Transverse colon (tissue), 4 donors: Measurements from ENCODE around the gene NAIP. TPM values are rescaled to one million over a fixed set of nuclear protein-coding genes. Genes with fewer than 3 reads are reported as not detected.
"Not testable (repeated sequence)": the region's sequence is repeated elsewhere in the genome, so short reads cannot be mapped to it uniquely, and the experiment has no call there.

ENCODE experiments used
- DNase-seq: peaks from one replicate; pipeline ENCODE4 v3.0.0-alpha.2; 2019
- H3K27ac ChIP-seq, 4 donors: fragments of 200-600 bp; sonication (generic); 2 replicates each; pipeline ENCODE4 v1.5.1; 2016 to 2018; ENCODE audit warnings: inconsistent platforms in 4 of 4
- H3K27me3 ChIP-seq: fragments of 200-600 bp; sonication (generic); 2 replicates; pipeline ENCODE4 v1.5.1; 2017; ENCODE audit warnings: inconsistent platforms
- H3K36me3 ChIP-seq, 4 donors: fragments of 200-600 bp; sonication (generic); 2 replicates each; pipeline ENCODE4 v1.5.1; 2017 to 2019; ENCODE audit warnings: inconsistent platforms in 4 of 4
- H3K4me1 ChIP-seq, 4 donors: fragments of 200-600 bp; sonication (generic); 2 replicates each; pipeline ENCODE4 v1.5.1; 2017 to 2020; ENCODE audit warnings: inconsistent platforms in 4 of 4
- H3K4me3 ChIP-seq, 4 donors: fragments of 200-600 bp; sonication (generic); 1 replicate in 1 of 4; 2 replicates in 3 of 4; pipeline versions ENCODE4 v1.5.1 to v1.6.1; 2017 to 2019; ENCODE audit warnings: inconsistent platforms in 4 of 4
- H3K9me3 ChIP-seq, 2 donors: fragments of 200-600 bp; sonication (generic); 2 replicates each; pipeline ENCODE4 v1.5.1; 2017 to 2019; ENCODE audit warnings: inconsistent platforms in 2 of 2
- EP300 ChIP-seq: sonication (generic); formaldehyde crosslinking; IDR thresholded peaks from one replicate; pipeline ENCODE4 v1.6.1; 2017; ENCODE audit warnings: antibody characterized with exemption, low read depth
- POLR2A ChIP-seq: fragments of 450-650 bp; IDR thresholded peaks from one replicate; pipeline ENCODE4 v1.6.1; 2016; ENCODE audit warnings: antibody characterized with exemption, mild to moderate bottlenecking, moderate library complexity
- POLR2AphosphoS5 ChIP-seq, 3 donors: sonication (generic); formaldehyde crosslinking; IDR thresholded peaks; one replicate each; pipeline ENCODE4 v1.6.1; 2016; ENCODE audit warnings: antibody characterized with exemption in 3 of 3
- WGBS, 2 donors: methylation state at CpG; one replicate each; pipeline ENCODE4 v1.1.5; 2018; ENCODE audit warnings: low coverage in 1 of 2; 5-methylcytosine and 5-hydroxymethylcytosine counted together
- in situ Hi-C, 4 donors: fragments of 200-750 bp; cut with MboI; loops; one replicate each; pipeline versions ENCODE4 v1.15.0 to v1.15.1; 2017; ENCODE audit warnings: low sequenced_read_pairs in 3 of 4, low pct_ligation_motif_present in 1 of 4, low pct_unique_long_range_greater_than_20kb in 1 of 4
- intact Hi-C: fragments of 100-400 bp; cut with DNase I; formaldehyde crosslinking; loops from one replicate; pipeline ENCODE4 v1.15.1; 2023; ENCODE audit warnings: low total_unique reads
- total RNA-seq, 4 donors: library from RNA; depleted of rRNA; stranded (reverse); fragments of >200 nt; gene quantifications; one replicate each; pipeline ENCODE4 v1.1.0, GENCODE V29; 2016
- TF ChIP-seq, protein P1 (sequence below), 5 experiments: fragments of 200-600 bp in 3 of 5; fragments of 450-650 bp in 2 of 5; sonication (generic) in 3 of 5; IDR thresholded peaks; 1 replicate in 2 of 5; 2 replicates in 3 of 5; pipeline ENCODE4 v1.5.1; 2016 to 2017; ENCODE audit warnings: antibody characterized with exemption in 5 of 5, inconsistent platforms in 3 of 5, mild to moderate bottlenecking in 2 of 5, moderate library complexity in 1 of 5

The NAIP gene
- total RNA-seq, 4 donors from 2014 or later: 21.3 to 33.5 (median 24.7) TPM

DNA sequence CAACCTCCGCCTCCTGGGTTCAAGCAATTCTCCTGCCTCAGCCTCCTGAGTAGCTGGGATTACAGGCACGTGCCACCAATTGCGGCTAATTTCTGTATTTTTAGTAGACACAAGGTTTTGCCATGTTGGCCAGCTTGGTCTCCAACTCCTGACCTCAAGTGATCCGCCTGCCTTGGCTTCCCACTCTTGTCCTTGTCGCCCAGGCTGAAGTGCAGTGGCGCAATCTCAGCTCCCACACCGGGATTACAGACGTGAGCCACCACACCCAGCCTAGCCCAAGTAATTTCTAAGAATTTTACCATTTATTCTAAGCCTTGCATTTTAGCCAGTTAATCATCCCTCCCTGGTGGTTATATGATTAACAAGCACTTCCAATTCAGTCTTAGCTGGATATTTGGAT, 11.0 kb downstream of the NAIP start:
- TF ChIP-seq POLR2AphosphoS5 (IDR thresholded peaks at IDR 0.05) (no peak), POLR2A (no peak), EP300 (no peak)
- TF ChIP-seq, protein P1, sequence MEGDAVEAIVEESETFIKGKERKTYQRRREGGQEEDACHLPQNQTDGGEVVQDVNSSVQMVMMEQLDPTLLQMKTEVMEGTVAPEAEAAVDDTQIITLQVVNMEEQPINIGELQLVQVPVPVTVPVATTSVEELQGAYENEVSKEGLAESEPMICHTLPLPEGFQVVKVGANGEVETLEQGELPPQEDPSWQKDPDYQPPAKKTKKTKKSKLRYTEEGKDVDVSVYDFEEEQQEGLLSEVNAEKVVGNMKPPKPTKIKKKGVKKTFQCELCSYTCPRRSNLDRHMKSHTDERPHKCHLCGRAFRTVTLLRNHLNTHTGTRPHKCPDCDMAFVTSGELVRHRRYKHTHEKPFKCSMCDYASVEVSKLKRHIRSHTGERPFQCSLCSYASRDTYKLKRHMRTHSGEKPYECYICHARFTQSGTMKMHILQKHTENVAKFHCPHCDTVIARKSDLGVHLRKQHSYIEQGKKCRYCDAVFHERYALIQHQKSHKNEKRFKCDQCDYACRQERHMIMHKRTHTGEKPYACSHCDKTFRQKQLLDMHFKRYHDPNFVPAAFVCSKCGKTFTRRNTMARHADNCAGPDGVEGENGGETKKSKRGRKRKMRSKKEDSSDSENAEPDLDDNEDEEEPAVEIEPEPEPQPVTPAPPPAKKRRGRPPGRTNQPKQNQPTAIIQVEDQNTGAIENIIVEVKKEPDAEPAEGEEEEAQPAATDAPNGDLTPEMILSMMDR (IDR thresholded peaks at IDR 0.05): no peak
- DNase-seq: no peak
- intact Hi-C loops: no loop called here
- in situ Hi-C loops: no loop called here
- Histone ChIP-seq H3K36me3 (no peaks in the 10 kb centered on the region), H3K27me3 (no peaks in the 10 kb centered on the region), H3K4me3 (no peak overlapping the region), H3K27ac (no peak overlapping the region), H3K9me3 (no peaks in the 10 kb centered on the region), H3K4me1 (no peaks in the 10 kb centered on the region)
- 92 to 94% methylated on average over 3 to 8 of the region's 8 CpGs for WGBS, 2 donors

DNA sequence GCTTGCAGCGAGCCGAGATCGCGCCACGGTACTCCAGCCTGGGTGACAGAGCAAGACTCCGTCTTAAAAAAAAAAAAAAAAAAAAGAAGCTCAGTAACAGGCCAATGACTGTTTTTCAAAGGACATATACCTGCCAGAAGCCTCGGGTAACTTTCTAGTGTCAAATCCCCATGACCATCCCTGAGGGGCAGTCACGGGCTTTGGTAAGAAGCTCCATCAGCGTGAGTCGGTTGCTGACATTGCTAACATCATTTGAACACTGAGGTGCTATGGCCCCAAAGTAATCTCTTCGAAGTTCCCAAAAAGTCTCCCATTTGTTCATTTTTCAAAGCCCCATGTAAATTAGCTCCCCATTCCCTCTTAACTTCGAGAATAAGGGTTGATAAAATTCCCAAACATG, 11.6 kb downstream of the NAIP start:
- Histone ChIP-seq H3K36me3 (no peaks in the 10 kb centered on the region), H3K27me3 (no peaks in the 10 kb centered on the region), H3K4me1 (no peaks in the 10 kb centered on the region), H3K4me3 (no peak overlapping the region), H3K9me3 (no peaks in the 10 kb centered on the region), H3K27ac (no peak overlapping the region)
- WGBS, 2 donors: 30 to 86% methylated on average over 1 to 12 of the region's 12 CpGs
- TF ChIP-seq, protein P1 (IDR thresholded peaks at IDR 0.05): no peak
- TF ChIP-seq POLR2AphosphoS5 (IDR thresholded peaks at IDR 0.05): no peak
- TF ChIP-seq EP300: no peak
- TF ChIP-seq POLR2A: no peak
- intact Hi-C loops (no loop called here), in situ Hi-C loops (no loop called here)
- DNase-seq: no peak

DNA sequence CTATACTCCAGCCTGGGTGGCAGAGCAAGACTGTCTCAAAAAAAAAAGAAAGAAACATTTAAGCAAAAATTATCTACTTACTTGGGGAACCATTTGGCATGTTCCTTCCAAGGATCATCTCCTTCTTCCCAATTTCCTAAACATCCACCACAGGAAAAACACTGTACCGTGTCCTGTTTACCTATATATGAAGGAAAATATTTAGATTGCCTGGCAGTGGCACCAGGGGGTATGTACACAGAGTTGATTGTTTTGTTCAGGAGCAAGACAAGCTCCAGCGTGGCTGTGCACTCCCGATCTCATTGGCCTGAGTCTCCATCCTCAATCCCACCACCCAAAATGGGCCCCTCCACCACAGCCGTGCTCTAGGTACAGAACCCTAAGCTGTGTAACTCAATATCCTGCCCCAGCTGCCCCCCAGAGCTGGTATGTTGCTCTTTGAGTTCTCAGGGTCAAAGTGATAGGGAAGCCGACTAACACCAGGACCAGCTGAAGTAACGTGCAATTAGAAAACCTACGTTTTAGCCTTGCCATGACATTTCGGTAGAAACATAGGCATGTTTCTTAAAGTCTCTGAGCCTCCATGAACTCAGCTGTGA, 13.8 kb downstream of the NAIP start:
- intact Hi-C loops (no loop called here), in situ Hi-C loops (no loop called here)
- Histone ChIP-seq H3K27me3 (no peaks in the 10 kb centered on the region), H3K4me3 (no peak overlapping the region), H3K9me3 (no peaks in the 10 kb centered on the region), H3K4me1 (no peaks in the 10 kb centered on the region), H3K36me3 (no peaks in the 10 kb centered on the region), H3K27ac (no peak overlapping the region)
- no peak for TF ChIP-seq POLR2A
- WGBS, 2 donors: 86 to 91% methylated on average over 6 to 8 of the region's 8 CpGs
- no peak for DNase-seq

DNA sequence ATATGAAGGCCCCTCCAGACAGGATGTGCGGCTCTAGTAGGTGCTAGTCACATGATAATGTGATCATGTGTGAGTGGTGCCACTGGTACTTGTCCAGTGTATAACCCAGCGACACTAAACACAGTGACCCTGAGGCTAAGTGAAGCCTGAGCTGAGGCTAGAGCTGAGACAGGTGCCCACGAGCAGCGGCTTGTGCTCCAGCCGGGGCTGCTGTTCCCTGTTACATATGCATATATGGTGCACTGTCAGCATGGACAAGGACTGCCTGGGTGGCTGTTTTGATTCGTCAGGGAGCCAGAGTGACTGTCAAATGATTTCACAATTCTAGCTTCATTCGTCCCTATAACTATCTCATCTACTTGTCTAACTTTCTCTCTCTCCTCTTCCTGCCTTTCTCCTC, 18.2 kb downstream of the NAIP start:
- H3K27me3 ChIP-seq, H3K4me3 ChIP-seq, in situ Hi-C loops, H3K36me3 ChIP-seq, H3K27ac ChIP-seq, H3K9me3 ChIP-seq, intact Hi-C loops, H3K4me1 ChIP-seq, DNase-seq: not testable (repeated sequence)
- 0% methylated on average over 1 of the region's 7 CpGs; no CpG with 5 or more reads in 1 of the 2 donors for WGBS, 2 donors

DNA sequence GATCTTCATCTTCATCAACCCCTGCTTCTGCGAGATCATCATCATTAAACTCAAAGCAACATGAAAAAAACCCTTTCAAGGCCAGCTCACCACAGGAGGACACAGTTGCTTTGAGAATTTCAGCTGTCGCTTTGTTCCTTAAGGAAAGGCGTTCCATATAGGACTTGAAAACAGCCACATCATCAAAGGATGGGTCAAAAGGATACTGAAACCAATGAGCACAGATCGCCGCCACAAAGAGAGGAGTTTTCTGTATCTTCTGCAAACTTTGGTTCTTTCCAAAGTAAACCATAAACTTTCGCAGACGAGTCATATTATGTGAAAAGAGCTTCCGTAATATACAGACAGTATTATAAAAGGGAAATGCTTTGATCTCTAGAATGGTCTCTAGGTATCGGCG, 40.3 kb downstream of the NAIP start:
- WGBS, 2 donors: no CpG with 5 or more reads among the region's 10 CpGs
- in situ Hi-C loops, H3K9me3 ChIP-seq, H3K4me1 ChIP-seq, H3K4me3 ChIP-seq, H3K27ac ChIP-seq, H3K36me3 ChIP-seq, DNase-seq, intact Hi-C loops, H3K27me3 ChIP-seq: not testable (repeated sequence)

DNA sequence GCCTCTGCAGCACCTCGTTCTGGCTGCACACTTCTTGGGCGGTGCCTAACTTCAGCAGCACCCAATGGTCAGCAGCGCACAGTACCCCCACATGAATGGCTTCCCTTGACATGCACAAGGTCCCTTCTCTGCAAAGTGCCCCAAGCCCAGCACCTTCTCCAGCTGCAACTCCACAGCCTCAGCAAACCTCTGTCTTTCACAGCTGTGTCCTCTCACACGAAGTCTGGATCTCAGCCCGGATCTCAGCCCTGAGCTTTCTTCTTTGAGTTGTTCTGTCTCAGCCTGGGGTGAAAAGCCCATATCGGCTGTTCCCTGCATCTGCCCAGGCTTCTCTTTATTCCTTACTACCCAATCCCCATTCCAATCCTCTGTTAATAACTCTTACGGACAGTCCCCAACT, 57.9 kb downstream of the NAIP start:
- H3K36me3 ChIP-seq, DNase-seq, H3K4me1 ChIP-seq, in situ Hi-C loops, intact Hi-C loops, H3K4me3 ChIP-seq, H3K27ac ChIP-seq, H3K27me3 ChIP-seq, H3K9me3 ChIP-seq: not testable (repeated sequence)
- WGBS, 2 donors: no CpG with 5 or more reads among the region's 7 CpGs

DNA sequence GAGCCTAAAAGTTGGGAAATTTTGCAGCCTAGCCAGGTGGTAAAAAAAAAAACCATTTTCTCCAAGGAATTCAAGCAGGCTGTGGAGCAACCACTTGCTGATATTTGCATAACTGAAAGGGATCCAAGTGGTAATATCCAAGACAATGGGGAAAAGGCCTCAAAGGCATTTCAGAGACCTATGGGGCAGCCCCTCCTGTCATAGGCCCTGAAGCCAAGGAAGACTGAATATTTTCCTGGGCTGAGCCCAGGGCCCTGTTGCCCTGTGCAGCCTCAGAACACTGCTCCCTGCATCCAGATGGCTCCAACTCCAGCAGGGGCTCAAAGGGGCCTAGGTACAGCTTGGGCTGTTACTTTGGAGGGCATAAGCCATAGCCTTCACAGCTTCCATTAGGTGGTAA, 60.6 kb downstream of the NAIP start:
- H3K4me1 ChIP-seq, H3K36me3 ChIP-seq, in situ Hi-C loops, H3K4me3 ChIP-seq, intact Hi-C loops, DNase-seq, H3K27me3 ChIP-seq, H3K27ac ChIP-seq, H3K9me3 ChIP-seq: not testable (repeated sequence)

DNA sequence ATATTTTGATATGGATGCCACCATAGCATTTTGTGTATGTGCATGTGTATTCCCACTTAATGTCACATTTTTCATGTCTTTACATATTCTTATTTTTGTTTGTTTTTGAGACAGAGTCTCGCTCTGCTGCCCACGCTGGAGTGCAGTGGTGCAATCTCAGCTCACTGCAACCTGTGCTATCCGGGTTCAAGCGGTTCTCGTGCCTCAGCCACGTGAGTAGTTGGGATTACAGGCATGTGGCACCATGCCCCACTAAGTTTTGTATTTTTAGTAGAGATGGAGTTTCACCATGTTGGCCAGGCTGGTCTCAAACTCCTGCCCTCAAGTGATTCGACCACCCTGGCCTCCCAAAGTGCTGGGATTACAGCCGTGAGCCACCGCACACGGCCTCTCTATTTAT, 72.1 kb downstream of the NAIP start:
- H3K36me3 ChIP-seq, intact Hi-C loops: not testable (repeated sequence)

DNA sequence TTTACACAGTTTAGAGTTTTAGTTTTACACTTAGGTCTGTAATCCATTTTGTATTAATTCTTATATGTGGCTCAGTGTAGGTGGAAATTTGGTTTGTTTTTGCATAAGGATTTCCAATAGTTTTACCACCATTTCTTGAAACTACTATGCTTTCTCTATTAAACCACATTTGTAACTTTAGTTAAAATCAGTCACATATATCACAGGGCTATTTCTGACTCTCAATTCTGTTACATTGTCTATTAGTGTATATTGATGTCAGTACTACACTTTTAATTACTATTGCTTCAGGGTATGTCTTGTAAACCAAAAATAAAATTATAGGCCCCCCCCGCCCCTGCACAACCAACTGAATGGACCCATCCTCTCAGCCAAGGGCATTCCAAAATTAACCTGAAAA, 92.6 kb downstream of the NAIP start:
- no CpG with 5 or more reads among the region's 1 CpG for WGBS, 2 donors
- H3K4me3 ChIP-seq, H3K36me3 ChIP-seq, DNase-seq, H3K27me3 ChIP-seq, in situ Hi-C loops, H3K4me1 ChIP-seq, intact Hi-C loops, H3K27ac ChIP-seq, H3K9me3 ChIP-seq: not testable (repeated sequence)

More for the DNA sequence above, 72.1 kb downstream of the NAIP start:
- H3K9me3 ChIP-seq, H3K4me1 ChIP-seq, H3K27me3 ChIP-seq, DNase-seq, H3K4me3 ChIP-seq, in situ Hi-C loops, H3K27ac ChIP-seq: not testable (repeated sequence)
- WGBS, 2 donors: no CpG with 5 or more reads among the region's 10 CpGs
